GM19372 (cell line): ENCODE measurements around the gene ATP8B2.
"Not testable (repeated sequence)": the region's sequence is repeated elsewhere in the genome, so short reads cannot be mapped to it uniquely, and the experiment has no call there.

Experiments
- ATAC-seq: cut with Tn5 transposase; IDR thresholded peaks from one replicate; pipeline ENCODE4 v1.9.1; 2021; ENCODE audit warnings: mild to moderate bottlenecking, low read depth, moderate library complexity; ENCODE audit not compliant: unreplicated experiment

ATP8B2 gene

GRCh38 chr1:154324241-154324640 lies 1.1 kb upstream of the ATP8B2 start:
- ATAC-seq, result no peak

- ATAC-seq, result no peak
Observed at GRCh38 chr1:154325583-154326545, 539 bp downstream of the ATP8B2 start.

GRCh38 chr1:154326546-154327465 lies 1.5 kb downstream of the ATP8B2 start:
- no peak for ATAC-seq

GRCh38 chr1:154327466-154328317 lies 2.4 kb downstream of the ATP8B2 start:
- ATAC-seq, result no peak

- ATAC-seq, result no peak
Observed at GRCh38 chr1:154328318-154329151, 3.2 kb downstream of the ATP8B2 start.

- no peak for ATAC-seq
Observed at GRCh38 chr1:154329152-154329521, 3.8 kb downstream of the ATP8B2 start.

- ATAC-seq, result no peak
Observed at GRCh38 chr1:154329551-154330131, 4.3 kb downstream of the ATP8B2 start.

GRCh38 chr1:154330669-154331068 lies 5.3 kb downstream of the ATP8B2 start:
- ATAC-seq, result no peak

GRCh38 chr1:154334079-154335024 lies 9.0 kb downstream of the ATP8B2 start:
- no peak for ATAC-seq

GRCh38 chr1:154335025-154335714 lies 9.8 kb downstream of the ATP8B2 start:
- no peak for ATAC-seq

GRCh38 chr1:154337253-154337894 lies 12.0 kb downstream of the ATP8B2 start:
- no peak for ATAC-seq

- ATAC-seq, result no peak
Observed at GRCh38 chr1:154338875-154339274, 13.6 kb downstream of the ATP8B2 start.

- not testable (repeated sequence) for ATAC-seq
Observed at GRCh38 chr1:154341366-154341765, 16.0 kb downstream of the ATP8B2 start.

GRCh38 chr1:154342132-154342531 lies 16.8 kb downstream of the ATP8B2 start:
- ATAC-seq, result no peak

- ATAC-seq, result no peak
Observed at GRCh38 chr1:154342836-154343472, 17.6 kb downstream of the ATP8B2 start.
